ENCODE data around the gene FER1L5.

FER1L5 gene

DNA sequence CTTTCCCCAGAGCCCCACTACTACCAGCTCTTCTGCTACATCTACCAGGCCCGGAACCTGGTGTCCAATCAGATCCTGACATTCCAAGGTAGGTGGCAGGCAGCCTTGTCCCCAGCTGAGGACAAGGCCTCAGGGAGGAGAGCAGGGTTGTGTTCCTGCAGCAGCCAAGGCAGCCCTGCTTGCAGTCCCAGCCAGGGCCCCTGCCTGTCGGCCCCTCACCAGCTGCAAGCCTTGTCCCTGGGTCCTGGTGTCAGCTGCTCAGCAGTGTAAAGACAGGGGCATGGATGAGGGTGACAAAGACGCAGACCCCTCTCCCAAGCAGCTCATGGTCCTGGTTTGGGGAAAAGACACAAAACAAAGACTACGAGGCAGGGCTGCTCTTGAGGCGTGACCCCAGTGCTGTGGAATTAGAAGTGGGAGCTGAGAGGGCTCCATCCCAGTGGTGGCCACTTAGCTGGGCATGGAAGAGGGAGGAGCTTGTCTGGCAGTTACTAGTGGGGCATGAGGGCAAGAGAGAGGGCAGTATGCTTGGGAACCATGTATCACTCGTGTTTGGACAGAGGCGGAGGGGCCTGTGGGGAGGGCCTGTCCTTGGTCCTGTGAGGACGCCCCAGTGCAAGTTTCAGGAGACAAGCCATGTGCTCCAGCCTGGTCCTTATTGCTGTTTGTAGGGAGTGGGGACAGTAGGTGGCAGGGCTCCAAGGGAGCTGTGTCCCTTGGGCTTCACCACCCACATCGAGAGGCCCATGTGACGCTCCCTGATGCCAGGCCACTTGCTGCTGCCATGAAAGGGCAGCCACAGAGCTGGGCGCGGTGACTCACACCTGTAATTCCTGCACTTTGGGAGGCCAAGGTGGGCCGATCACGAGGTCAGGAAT lies 49.8 kb downstream of the FER1L5 start:
- Histone ChIP-seq H3K27ac (ENCODE audit: low read length) (no peak overlapping the region), H3K9me3 (ENCODE audit: control insufficient read depth, low read depth, low read length) (no peaks in the 10 kb centered on the region), H3K4me3 (ENCODE audit: low read length) (no peak overlapping the region), H3K4me1 (ENCODE audit: control insufficient read depth, low read depth, low read length) (no peaks in the 10 kb centered on the region), H3K9ac (ENCODE audit: low read length) (no peak overlapping the region), H3K27me3 (ENCODE audit: control insufficient read depth, insufficient read depth, low read length) (no peaks in the 10 kb centered on the region), H3K36me3 (ENCODE audit: control insufficient read depth, low read depth, low read length) (no peaks in the 10 kb centered on the region)

DNA sequence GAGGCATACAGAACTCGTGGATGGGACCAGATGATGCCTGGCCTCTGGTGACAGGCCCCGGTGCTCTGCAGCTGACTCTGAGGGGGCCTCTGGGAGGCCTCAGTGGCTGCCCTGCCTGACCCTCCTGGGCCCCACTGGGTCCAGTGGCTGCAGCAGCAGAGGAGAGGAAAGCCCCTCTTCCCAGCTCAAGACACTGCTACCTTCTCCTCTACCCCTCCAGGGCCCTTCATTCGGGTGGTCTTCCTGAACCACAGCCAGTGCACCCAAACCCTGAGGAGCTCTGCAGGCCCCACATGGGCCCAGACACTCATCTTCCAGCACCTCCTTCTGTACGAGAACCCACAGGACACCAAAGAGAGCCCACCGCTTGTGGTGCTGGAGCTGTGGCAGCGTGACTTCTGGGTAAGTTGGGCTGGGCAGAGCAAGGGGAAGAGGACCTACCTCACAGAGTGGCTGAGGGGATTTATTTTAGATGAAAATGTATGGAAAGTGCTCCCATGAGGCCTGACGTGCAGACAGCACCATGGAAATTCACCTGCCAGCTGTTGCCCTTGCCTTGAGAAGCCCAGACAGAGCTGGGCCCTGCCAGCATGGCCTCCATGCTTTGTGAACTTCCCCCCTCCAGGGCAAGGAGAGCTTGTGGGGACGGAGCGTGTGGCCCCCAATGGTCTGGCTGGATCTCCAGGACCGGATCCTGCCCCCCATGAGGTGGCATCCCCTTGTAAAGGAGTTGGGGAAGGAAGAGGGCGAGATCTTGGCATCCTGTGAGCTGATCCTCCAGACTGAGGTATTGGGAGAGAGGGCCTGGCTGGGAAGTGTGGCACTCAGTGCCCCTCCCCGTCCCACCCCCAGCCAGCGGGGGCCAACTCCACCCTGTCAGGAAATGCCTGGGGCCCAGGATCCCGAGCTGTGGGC lies 51.0 kb downstream of the FER1L5 start:
- Histone ChIP-seq H3K4me3 (ENCODE audit: low read length) (no peak overlapping the region), H3K9ac (ENCODE audit: low read length) (no peak overlapping the region), H3K9me3 (ENCODE audit: control insufficient read depth, low read depth, low read length) (no peaks in the 10 kb centered on the region), H3K4me1 (ENCODE audit: control insufficient read depth, low read depth, low read length) (no peaks in the 10 kb centered on the region), H3K36me3 (ENCODE audit: control insufficient read depth, low read depth, low read length) (no peaks in the 10 kb centered on the region), H3K27ac (ENCODE audit: low read length) (no peak overlapping the region), H3K27me3 (ENCODE audit: control insufficient read depth, insufficient read depth, low read length) (no peaks in the 10 kb centered on the region)

DNA sequence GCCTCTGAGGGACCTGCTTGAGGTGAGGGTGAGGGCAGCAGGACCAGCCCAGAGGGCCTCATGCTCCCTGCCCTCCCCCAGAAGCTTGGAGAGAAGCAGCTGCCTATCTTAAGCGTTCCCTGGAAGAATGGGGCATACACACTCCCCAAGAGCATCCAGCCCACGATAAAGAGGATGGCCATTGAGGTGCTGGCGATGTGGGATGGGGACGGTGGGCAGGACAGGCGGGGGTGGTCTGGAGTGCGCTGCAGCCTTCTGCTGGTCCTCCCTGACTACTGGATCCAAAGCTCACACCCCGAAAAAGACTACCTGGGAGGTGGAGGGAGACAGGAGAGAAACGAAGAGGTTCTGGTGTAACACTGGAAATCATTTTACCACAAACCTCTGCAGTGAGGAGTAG lies 51.7 kb downstream of the FER1L5 start:
- Histone ChIP-seq H3K4me3 (ENCODE audit: low read length) (no peak overlapping the region), H3K36me3 (ENCODE audit: control insufficient read depth, low read depth, low read length) (no peaks in the 10 kb centered on the region)

DNA sequence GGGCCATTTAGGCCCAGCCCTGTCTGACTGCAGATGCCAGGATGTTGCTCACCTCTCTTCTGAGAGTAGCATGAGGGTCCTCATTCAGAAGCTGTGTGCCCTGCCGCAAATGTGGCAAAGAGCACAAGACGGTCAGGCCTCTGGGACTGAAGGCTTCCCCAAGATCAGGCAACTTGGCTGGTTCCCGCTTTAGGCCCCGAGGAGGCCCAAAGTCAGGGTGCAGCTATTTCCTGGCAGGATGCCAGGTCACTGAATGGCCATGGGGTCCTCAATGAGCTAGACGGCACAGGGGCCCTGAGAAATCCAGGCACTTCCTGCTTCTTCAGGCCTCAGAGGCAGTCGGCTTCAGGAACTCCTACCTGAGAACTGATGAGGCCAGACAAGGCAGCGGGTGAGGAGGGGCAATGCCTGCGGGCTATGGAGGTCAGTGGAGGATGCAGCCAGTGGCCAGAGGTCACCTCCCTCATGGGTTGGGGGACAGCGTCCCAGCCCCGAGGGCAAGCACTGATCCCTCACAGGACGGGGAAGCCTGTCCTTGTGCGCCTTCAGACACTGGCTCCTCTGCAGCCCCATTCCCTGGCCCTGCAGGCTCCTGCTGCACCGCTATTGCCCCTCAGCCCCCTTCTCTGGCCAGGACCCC lies 52.4 kb downstream of the FER1L5 start:
- Histone ChIP-seq H3K27ac (ENCODE audit: low read length) (no peak overlapping the region), H3K4me3 (ENCODE audit: low read length) (no peak overlapping the region), H3K27me3 (ENCODE audit: control insufficient read depth, insufficient read depth, low read length) (no peaks in the 10 kb centered on the region), H3K9ac (ENCODE audit: low read length) (no peak overlapping the region), H3K9me3 (ENCODE audit: control insufficient read depth, low read depth, low read length) (no peaks in the 10 kb centered on the region), H3K4me1 (ENCODE audit: control insufficient read depth, low read depth, low read length) (no peaks in the 10 kb centered on the region), H3K36me3 (ENCODE audit: control insufficient read depth, low read depth, low read length) (no peaks in the 10 kb centered on the region)

More for the DNA sequence above, 51.7 kb downstream of the FER1L5 start:
- Histone ChIP-seq H3K27me3 (ENCODE audit: control insufficient read depth, insufficient read depth, low read length) (no peaks in the 10 kb centered on the region), H3K9ac (ENCODE audit: low read length) (no peak overlapping the region), H3K9me3 (ENCODE audit: control insufficient read depth, low read depth, low read length) (no peaks in the 10 kb centered on the region), H3K27ac (ENCODE audit: low read length) (no peak overlapping the region), H3K4me1 (ENCODE audit: control insufficient read depth, low read depth, low read length) (no peaks in the 10 kb centered on the region)

- Histone ChIP-seq H3K27ac (ENCODE audit: low read length) (no peak overlapping the region), H3K9me3 (ENCODE audit: control insufficient read depth, low read depth, low read length) (no peaks in the 10 kb centered on the region), H3K27me3 (ENCODE audit: control insufficient read depth, insufficient read depth, low read length) (no peaks in the 10 kb centered on the region), H3K9ac (ENCODE audit: low read length) (no peak overlapping the region), H3K4me1 (ENCODE audit: control insufficient read depth, low read depth, low read length) (no peaks in the 10 kb centered on the region), H3K4me3 (ENCODE audit: low read length) (no peak overlapping the region), H3K36me3 (ENCODE audit: control insufficient read depth, low read depth, low read length) (no peaks in the 10 kb centered on the region)
Observed at GRCh38 chr2:96695602-96696001, 53.0 kb downstream of the FER1L5 start.

DNA sequence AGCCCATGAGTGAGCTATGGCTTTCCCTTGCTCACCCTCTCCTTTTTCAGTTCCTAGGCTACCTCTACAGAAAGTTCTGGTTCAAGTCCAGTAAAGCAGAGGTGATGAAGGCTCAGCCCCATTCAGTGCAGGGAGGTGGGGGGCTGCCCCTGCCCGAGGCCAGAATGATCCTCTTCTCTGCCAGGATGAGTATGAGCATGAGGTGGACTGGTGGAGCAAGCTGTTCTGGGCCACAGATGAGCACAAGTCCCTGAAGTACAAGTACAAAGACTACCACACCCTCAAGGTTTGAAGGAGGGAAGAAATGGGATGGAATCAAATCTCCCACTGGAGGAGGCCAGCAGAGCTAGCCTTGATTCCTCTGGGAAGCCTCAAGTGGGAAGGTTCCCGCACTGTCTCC lies 54.9 kb downstream of the FER1L5 start:
- Histone ChIP-seq H3K27me3 (ENCODE audit: control insufficient read depth, insufficient read depth, low read length) (no peaks in the 10 kb centered on the region), H3K9ac (ENCODE audit: low read length) (no peak overlapping the region), H3K27ac (ENCODE audit: low read length) (no peak overlapping the region), H3K36me3 (ENCODE audit: control insufficient read depth, low read depth, low read length) (no peaks in the 10 kb centered on the region), H3K4me3 (ENCODE audit: low read length) (no peak overlapping the region), H3K4me1 (ENCODE audit: control insufficient read depth, low read depth, low read length) (no peaks in the 10 kb centered on the region), H3K9me3 (ENCODE audit: control insufficient read depth, low read depth, low read length) (no peaks in the 10 kb centered on the region)

- Histone ChIP-seq H3K27ac (ENCODE audit: low read length) (no peak overlapping the region), H3K27me3 (ENCODE audit: control insufficient read depth, insufficient read depth, low read length) (no peaks in the 10 kb centered on the region), H3K4me3 (ENCODE audit: low read length) (no peak overlapping the region), H3K9me3 (ENCODE audit: control insufficient read depth, low read depth, low read length) (no peaks in the 10 kb centered on the region), H3K4me1 (ENCODE audit: control insufficient read depth, low read depth, low read length) (no peaks in the 10 kb centered on the region), H3K36me3 (ENCODE audit: control insufficient read depth, low read depth, low read length) (no peaks in the 10 kb centered on the region), H3K9ac (ENCODE audit: low read length) (no peak overlapping the region)
Observed at GRCh38 chr2:96698221-96698861, 55.8 kb downstream of the FER1L5 start.

- Histone ChIP-seq H3K4me1 (ENCODE audit: control insufficient read depth, low read depth, low read length) (no peaks in the 10 kb centered on the region), H3K36me3 (ENCODE audit: control insufficient read depth, low read depth, low read length) (no peaks in the 10 kb centered on the region), H3K4me3 (ENCODE audit: low read length) (no peak overlapping the region), H3K9me3 (ENCODE audit: control insufficient read depth, low read depth, low read length) (no peaks in the 10 kb centered on the region), H3K27ac (ENCODE audit: low read length) (no peak overlapping the region), H3K27me3 (ENCODE audit: control insufficient read depth, insufficient read depth, low read length) (no peaks in the 10 kb centered on the region), H3K9ac (ENCODE audit: low read length) (no peak overlapping the region)
Observed at GRCh38 chr2:96699021-96699420, 56.5 kb downstream of the FER1L5 start.

GRCh38 chr2:96699621-96700020 lies 57.1 kb downstream of the FER1L5 start:
- H3K27me3 ChIP-seq (ENCODE audit: control insufficient read depth, insufficient read depth, low read length): no peaks in the 10 kb centered on the region
- no peak overlapping the region for H3K9ac ChIP-seq (ENCODE audit: low read length)
- no peaks in the 10 kb centered on the region for H3K36me3 ChIP-seq (ENCODE audit: control insufficient read depth, low read depth, low read length)
- no peak overlapping the region for H3K27ac ChIP-seq (ENCODE audit: low read length)
- H3K4me3 ChIP-seq (ENCODE audit: low read length): no peak overlapping the region
- H3K4me1 ChIP-seq (ENCODE audit: control insufficient read depth, low read depth, low read length): no peaks in the 10 kb centered on the region
- no peaks in the 10 kb centered on the region for H3K9me3 ChIP-seq (ENCODE audit: control insufficient read depth, low read depth, low read length)

- Histone ChIP-seq H3K4me1 (ENCODE audit: control insufficient read depth, low read depth, low read length) (no peaks in the 10 kb centered on the region), H3K9me3 (ENCODE audit: control insufficient read depth, low read depth, low read length) (no peaks in the 10 kb centered on the region), H3K27ac (ENCODE audit: low read length) (no peak overlapping the region), H3K9ac (ENCODE audit: low read length) (no peak overlapping the region), H3K4me3 (ENCODE audit: low read length) (no peak overlapping the region), H3K27me3 (ENCODE audit: control insufficient read depth, insufficient read depth, low read length) (no peaks in the 10 kb centered on the region), H3K36me3 (ENCODE audit: control insufficient read depth, low read depth, low read length) (no peaks in the 10 kb centered on the region)
Observed at GRCh38 chr2:96700086-96700485, 57.5 kb downstream of the FER1L5 start.

GRCh38 chr2:96701636-96702035 lies 59.1 kb downstream of the FER1L5 start:
- Histone ChIP-seq H3K9ac (ENCODE audit: low read length) (no peak overlapping the region), H3K4me1 (ENCODE audit: control insufficient read depth, low read depth, low read length) (no peaks in the 10 kb centered on the region), H3K9me3 (ENCODE audit: control insufficient read depth, low read depth, low read length) (no peaks in the 10 kb centered on the region), H3K27ac (ENCODE audit: low read length) (no peak overlapping the region), H3K27me3 (ENCODE audit: control insufficient read depth, insufficient read depth, low read length) (no peaks in the 10 kb centered on the region), H3K36me3 (ENCODE audit: control insufficient read depth, low read depth, low read length) (peaks cover 11% of the 10 kb centered on the region), H3K4me3 (ENCODE audit: low read length) (no peak overlapping the region)

All from iPS-18a (cell line).